ENCODE data around the gene WNT3.

- TF ChIP-seq, protein P1, sequence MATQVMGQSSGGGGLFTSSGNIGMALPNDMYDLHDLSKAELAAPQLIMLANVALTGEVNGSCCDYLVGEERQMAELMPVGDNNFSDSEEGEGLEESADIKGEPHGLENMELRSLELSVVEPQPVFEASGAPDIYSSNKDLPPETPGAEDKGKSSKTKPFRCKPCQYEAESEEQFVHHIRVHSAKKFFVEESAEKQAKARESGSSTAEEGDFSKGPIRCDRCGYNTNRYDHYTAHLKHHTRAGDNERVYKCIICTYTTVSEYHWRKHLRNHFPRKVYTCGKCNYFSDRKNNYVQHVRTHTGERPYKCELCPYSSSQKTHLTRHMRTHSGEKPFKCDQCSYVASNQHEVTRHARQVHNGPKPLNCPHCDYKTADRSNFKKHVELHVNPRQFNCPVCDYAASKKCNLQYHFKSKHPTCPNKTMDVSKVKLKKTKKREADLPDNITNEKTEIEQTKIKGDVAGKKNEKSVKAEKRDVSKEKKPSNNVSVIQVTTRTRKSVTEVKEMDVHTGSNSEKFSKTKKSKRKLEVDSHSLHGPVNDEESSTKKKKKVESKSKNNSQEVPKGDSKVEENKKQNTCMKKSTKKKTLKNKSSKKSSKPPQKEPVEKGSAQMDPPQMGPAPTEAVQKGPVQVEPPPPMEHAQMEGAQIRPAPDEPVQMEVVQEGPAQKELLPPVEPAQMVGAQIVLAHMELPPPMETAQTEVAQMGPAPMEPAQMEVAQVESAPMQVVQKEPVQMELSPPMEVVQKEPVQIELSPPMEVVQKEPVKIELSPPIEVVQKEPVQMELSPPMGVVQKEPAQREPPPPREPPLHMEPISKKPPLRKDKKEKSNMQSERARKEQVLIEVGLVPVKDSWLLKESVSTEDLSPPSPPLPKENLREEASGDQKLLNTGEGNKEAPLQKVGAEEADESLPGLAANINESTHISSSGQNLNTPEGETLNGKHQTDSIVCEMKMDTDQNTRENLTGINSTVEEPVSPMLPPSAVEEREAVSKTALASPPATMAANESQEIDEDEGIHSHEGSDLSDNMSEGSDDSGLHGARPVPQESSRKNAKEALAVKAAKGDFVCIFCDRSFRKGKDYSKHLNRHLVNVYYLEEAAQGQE (IDR thresholded peaks at IDR 0.05; ENCODE audit: low read depth), result no peak
- TF ChIP-seq RAD21 (IDR thresholded peaks at IDR 0.05; ENCODE audit: low read depth), result no peak
- TF ChIP-seq SIN3A (IDR thresholded peaks at IDR 0.05; ENCODE audit: low read depth), result no peak
- TF ChIP-seq POLR2A (IDR thresholded peaks at IDR 0.05; ENCODE audit: borderline replicate concordance, extremely low read depth, insufficient read depth, insufficient read length), result no peak
- TF ChIP-seq, protein P2, sequence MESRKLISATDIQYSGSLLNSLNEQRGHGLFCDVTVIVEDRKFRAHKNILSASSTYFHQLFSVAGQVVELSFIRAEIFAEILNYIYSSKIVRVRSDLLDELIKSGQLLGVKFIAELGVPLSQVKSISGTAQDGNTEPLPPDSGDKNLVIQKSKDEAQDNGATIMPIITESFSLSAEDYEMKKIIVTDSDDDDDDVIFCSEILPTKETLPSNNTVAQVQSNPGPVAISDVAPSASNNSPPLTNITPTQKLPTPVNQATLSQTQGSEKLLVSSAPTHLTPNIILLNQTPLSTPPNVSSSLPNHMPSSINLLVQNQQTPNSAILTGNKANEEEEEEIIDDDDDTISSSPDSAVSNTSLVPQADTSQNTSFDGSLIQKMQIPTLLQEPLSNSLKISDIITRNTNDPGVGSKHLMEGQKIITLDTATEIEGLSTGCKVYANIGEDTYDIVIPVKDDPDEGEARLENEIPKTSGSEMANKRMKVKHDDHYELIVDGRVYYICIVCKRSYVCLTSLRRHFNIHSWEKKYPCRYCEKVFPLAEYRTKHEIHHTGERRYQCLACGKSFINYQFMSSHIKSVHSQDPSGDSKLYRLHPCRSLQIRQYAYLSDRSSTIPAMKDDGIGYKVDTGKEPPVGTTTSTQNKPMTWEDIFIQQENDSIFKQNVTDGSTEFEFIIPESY (IDR thresholded peaks at IDR 0.05; ENCODE audit: extremely low read depth, insufficient replicate concordance, low read length), result no peak
- no peak for TF ChIP-seq CTCF (IDR thresholded peaks at IDR 0.05 in 2 of 3, conservative IDR thresholded peaks at IDR 0.05 in 1 of 3; ENCODE audit: borderline replicate concordance in 1 of 3, insufficient read depth in 1 of 3, low read depth in 2 of 3, low read length in 2 of 3)
- no peak for TF ChIP-seq EZH2phosphoT487 (IDR thresholded peaks at IDR 0.05; ENCODE audit: borderline replicate concordance)
- no peak for TF ChIP-seq ZNF274 (IDR thresholded peaks at IDR 0.05; ENCODE audit: low read depth, low read length)
Observed at GRCh38 chr17:46776298-46777005, 42.0 kb downstream of the WNT3 start.

Data from HCT116 (cell line).